Esophagus muscularis mucosa (tissue), 4 donors: ENCODE measurements around the gene JAKMIP1. TPM values are rescaled to one million over a fixed set of nuclear protein-coding genes. Genes with fewer than 3 reads are reported as not detected.

ENCODE experiments used
- DNase-seq: peaks from one replicate; pipeline ENCODE4 v3.0.0-alpha.2; 2017; ENCODE audit errors: extremely low spot score
- H3K27ac ChIP-seq, 4 donors: fragments of 200-600 bp; sonication (generic); replicated peaks in 1 of 4; 1 replicate in 3 of 4; 2 replicates in 1 of 4; pipeline ENCODE4 v1.5.1; 2016 to 2019; ENCODE audit warnings: mild to moderate bottlenecking in 1 of 4
- H3K27me3 ChIP-seq, 4 donors: fragments of 200-600 bp; sonication (generic); one replicate each; pipeline versions ENCODE4 v1.5.1 to v1.6.0; 2016 to 2019
- H3K36me3 ChIP-seq, 4 donors: fragments of 200-600 bp; sonication (generic); one replicate each; pipeline ENCODE4 v1.5.1; 2016 to 2019
- H3K4me1 ChIP-seq, 4 donors: fragments of 200-600 bp; sonication (generic); one replicate each; pipeline ENCODE4 v1.5.1; 2016 to 2019
- H3K4me3 ChIP-seq, 4 donors: fragments of 200-600 bp; sonication (generic); 1 replicate in 2 of 4; 2 replicates in 2 of 4; pipeline ENCODE4 v1.5.1; 2016 to 2019; ENCODE audit warnings: mild to moderate bottlenecking in 4 of 4, moderate library complexity in 1 of 4
- H3K9me3 ChIP-seq, 4 donors: fragments of 200-600 bp; sonication (generic); 1 replicate in 3 of 4; 2 replicates in 1 of 4; pipeline ENCODE4 v1.5.1; 2016 to 2019
- EP300 ChIP-seq: sonication (generic); formaldehyde crosslinking; IDR thresholded peaks from one replicate; pipeline ENCODE4 v1.6.1; 2017; ENCODE audit warnings: antibody characterized with exemption
- POLR2A ChIP-seq: fragments of 450-650 bp; IDR thresholded peaks from one replicate; pipeline ENCODE4 v1.6.1; 2017; ENCODE audit warnings: antibody characterized with exemption, moderate library complexity, mild to moderate bottlenecking, low read depth
- POLR2AphosphoS5 ChIP-seq, 2 donors: sonication (generic); formaldehyde crosslinking; IDR thresholded peaks; one replicate each; pipeline ENCODE4 v1.6.1; 2017; ENCODE audit warnings: antibody characterized with exemption in 2 of 2
- WGBS: methylation state at CpG from one replicate; pipeline ENCODE4 v1.1.5; 2018; 5-methylcytosine and 5-hydroxymethylcytosine counted together
- intact Hi-C: fragments of 100-400 bp; cut with DNase I; formaldehyde crosslinking; loops from one replicate; pipeline ENCODE4 v1.15.1; 2023
- total RNA-seq, 4 donors: library from RNA; depleted of rRNA; stranded (reverse); fragments of >200 nt; gene quantifications; one replicate each; pipeline versions ENCODE4 v1.1.0 to v1.2.1, GENCODE V29; 2016
- TF ChIP-seq, protein P1 (sequence below), 3 experiments: fragments of 200-600 bp in 2 of 3; fragments of 450-650 bp in 1 of 3; sonication (generic) in 2 of 3; IDR thresholded peaks; one replicate each; pipeline ENCODE4 v1.5.1; 2017 to 2019; ENCODE audit warnings: antibody characterized with exemption in 3 of 3, mild to moderate bottlenecking in 2 of 3, moderate library complexity in 1 of 3

Gene JAKMIP1
- total RNA-seq, 4 donors from 2014 or later, result 0.57 to 2.8 (median 0.91) TPM

DNA sequence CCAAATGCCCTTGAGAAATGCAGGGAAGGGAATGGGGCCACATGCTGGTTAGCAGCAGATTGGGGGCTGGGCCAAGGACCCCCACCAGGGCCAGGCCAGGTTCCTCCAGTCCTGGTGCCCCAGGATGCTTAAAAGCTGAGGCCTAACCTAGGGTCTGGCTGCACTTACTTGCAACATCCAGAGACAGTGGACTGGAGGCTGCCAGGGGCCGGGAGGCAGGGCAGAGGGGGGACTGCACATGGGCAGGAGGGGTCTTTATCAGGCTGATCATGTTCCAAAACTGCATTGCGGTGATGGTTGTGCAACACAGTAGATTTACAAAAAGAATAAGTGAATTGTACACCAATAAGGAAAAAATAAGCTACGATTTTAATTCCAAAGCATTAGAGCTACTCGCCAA is 145.3 kb downstream of the JAKMIP1 start:
- Histone ChIP-seq H3K9me3 (peaks cover 0 to 38% (median 31%) of the 10 kb centered on the region in 4 donors), H3K27ac (no peak overlapping the region), H3K36me3 (no peaks in the 10 kb centered on the region), H3K4me1 (no peaks in the 10 kb centered on the region), H3K27me3 (peaks cover 0 to 8% (median 0%) of the 10 kb centered on the region in 4 donors), H3K4me3 (no peak overlapping the region)
- intact Hi-C loops, result no loop called here
- DNase-seq, result no peak
- TF ChIP-seq, protein P1, sequence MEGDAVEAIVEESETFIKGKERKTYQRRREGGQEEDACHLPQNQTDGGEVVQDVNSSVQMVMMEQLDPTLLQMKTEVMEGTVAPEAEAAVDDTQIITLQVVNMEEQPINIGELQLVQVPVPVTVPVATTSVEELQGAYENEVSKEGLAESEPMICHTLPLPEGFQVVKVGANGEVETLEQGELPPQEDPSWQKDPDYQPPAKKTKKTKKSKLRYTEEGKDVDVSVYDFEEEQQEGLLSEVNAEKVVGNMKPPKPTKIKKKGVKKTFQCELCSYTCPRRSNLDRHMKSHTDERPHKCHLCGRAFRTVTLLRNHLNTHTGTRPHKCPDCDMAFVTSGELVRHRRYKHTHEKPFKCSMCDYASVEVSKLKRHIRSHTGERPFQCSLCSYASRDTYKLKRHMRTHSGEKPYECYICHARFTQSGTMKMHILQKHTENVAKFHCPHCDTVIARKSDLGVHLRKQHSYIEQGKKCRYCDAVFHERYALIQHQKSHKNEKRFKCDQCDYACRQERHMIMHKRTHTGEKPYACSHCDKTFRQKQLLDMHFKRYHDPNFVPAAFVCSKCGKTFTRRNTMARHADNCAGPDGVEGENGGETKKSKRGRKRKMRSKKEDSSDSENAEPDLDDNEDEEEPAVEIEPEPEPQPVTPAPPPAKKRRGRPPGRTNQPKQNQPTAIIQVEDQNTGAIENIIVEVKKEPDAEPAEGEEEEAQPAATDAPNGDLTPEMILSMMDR (IDR thresholded peaks at IDR 0.05), result no peak
- no peak for TF ChIP-seq POLR2AphosphoS5 (IDR thresholded peaks at IDR 0.05)
- no peak for TF ChIP-seq POLR2A
- TF ChIP-seq EP300, result no peak
- 87% methylated on average over 4 of the region's 4 CpGs for WGBS

DNA sequence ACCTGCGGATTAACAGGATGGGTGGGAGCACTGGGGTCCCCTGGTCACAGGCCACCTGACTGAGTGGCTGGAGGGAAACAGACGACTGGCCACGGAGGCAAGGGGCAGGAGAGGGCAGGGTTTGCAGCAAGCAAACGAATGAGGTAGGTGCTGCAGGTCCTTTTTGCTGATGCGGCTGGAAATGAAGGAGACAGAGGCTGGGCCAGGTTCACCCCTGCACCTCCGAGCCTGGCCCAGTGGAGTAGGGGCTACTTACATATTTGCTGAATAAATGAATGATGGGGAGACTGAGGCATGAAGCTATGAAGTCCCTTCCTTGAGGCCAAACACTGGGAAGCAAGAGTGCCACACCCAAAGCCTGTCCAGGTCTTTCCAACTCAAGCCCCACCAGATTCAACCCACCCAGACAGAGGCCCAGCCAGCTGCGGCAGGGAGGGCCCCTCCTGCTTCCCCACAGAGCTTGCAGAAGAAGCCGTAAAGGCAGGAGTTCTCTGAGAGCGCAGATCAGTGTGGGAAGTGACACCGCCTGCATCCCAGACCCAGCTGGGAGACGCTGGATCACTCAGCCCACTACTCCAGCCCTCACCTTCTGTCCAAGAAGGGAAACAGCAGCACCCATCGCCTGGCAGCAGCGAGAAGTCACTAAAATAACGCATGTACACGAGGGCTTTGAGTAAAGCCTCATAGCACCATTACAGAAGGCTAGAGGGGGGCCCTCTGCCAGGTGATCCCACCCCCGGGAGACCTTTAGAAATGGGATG is 146.0 kb downstream of the JAKMIP1 start:
- no peak overlapping the region for H3K4me3 ChIP-seq
- no peaks in the 10 kb centered on the region for H3K4me1 ChIP-seq
- TF ChIP-seq, protein P1 (IDR thresholded peaks at IDR 0.05), result no peak
- no peak for TF ChIP-seq POLR2A
- no peak for TF ChIP-seq EP300
- no peak for TF ChIP-seq POLR2AphosphoS5 (IDR thresholded peaks at IDR 0.05)
- no peak overlapping the region for H3K27ac ChIP-seq
- no peak for DNase-seq
- intact Hi-C loops, result no loop called here
- H3K9me3 ChIP-seq, result peaks cover 0 to 31% (median 25%) of the 10 kb centered on the region in 4 donors
- no peaks in the 10 kb centered on the region for H3K36me3 ChIP-seq
- 67% methylated on average over 13 of the region's 16 CpGs for WGBS
- peaks cover 0 to 8% (median 0%) of the 10 kb centered on the region in 4 donors for H3K27me3 ChIP-seq

DNA sequence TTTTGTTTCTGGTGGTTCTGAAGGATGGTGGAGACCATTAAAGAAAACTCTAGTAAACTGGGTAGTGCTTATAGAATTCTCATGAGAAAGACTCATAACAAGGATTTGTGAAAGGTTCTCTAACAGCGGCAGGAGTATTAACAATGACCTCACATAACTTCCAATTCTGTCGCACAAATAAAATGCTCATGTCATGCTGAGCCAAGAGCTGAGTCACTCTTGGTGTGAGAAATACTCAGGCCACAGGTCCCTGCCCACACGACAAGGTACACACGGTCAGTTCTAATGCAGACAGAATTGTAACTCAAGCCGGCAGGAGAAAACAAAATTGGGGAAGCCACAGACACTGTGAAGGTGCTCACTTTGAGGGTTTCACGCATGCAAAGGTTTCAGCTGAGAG is 147.7 kb downstream of the JAKMIP1 start:
- TF ChIP-seq, protein P1 (IDR thresholded peaks at IDR 0.05), result no peak
- TF ChIP-seq EP300, result no peak

DNA sequence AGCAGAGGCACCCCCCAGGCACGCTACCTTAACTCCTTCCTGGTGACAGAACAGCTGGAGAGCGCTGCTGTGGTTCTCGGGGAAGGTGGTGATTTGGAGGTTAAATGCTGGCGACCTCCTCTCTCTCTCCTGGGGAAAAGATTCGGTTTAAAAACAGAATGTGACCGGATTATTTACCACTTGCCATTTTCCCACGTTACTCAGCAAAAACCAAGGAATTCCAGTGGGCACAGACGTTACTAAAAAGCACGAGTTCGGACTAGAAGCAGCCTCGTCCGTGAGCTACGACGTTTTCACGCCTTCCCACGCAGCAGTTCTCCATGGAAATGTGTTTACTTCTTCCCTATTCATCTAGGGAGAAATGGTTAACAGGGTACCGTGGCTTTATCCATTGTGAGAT is 149.8 kb downstream of the JAKMIP1 start:
- Histone ChIP-seq H3K27ac (no peak overlapping the region), H3K27me3 (peaks cover 0 to 26% (median 0%) of the 10 kb centered on the region in 4 donors), H3K4me1 (no peaks in the 10 kb centered on the region), H3K9me3 (no peaks in the 10 kb centered on the region), H3K36me3 (no peaks in the 10 kb centered on the region), H3K4me3 (no peak overlapping the region)
- WGBS, result 56% methylated on average over 17 of the region's 17 CpGs
- DNase-seq, result no peak
- no peak for TF ChIP-seq EP300
- no peak for TF ChIP-seq POLR2AphosphoS5 (IDR thresholded peaks at IDR 0.05)
- TF ChIP-seq POLR2A, result no peak
- TF ChIP-seq, protein P1 (IDR thresholded peaks at IDR 0.05), result no peak
- intact Hi-C loops, result no loop called here

More for the DNA sequence above, 147.7 kb downstream of the JAKMIP1 start:
- 70% methylated on average over 6 of the region's 6 CpGs for WGBS
- peaks cover 0 to 14% (median 9%) of the 10 kb centered on the region in 4 donors for H3K9me3 ChIP-seq
- no peaks in the 10 kb centered on the region for H3K36me3 ChIP-seq
- H3K27ac ChIP-seq, result no peak overlapping the region
- no peak for DNase-seq
- no peaks in the 10 kb centered on the region for H3K4me1 ChIP-seq
- intact Hi-C loops, result no loop called here
- peaks cover 0 to 8% (median 0%) of the 10 kb centered on the region in 4 donors for H3K27me3 ChIP-seq
- no peak overlapping the region for H3K4me3 ChIP-seq

DNA sequence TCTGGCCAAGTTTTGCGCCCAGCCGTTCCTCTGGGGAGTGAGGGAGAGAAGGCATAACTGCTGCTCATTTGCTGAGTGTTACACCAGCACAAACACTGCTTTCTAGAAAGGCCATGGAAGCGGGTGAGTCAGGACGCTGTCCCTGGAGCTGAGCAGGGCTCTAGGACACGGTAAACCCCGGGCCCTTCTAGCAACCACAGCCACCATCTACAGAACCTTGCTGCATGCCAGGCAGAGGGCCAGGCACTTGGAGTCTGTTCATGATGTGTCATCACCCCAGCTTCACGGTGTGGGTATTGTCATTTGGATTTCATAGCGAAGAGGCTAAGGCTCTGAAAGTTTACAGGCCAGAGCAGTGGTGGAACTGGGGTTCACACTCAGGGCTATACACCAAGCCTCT is 150.4 kb downstream of the JAKMIP1 start:
- no peaks in the 10 kb centered on the region for H3K9me3 ChIP-seq
- DNase-seq, result no peak
- H3K27me3 ChIP-seq, result peaks cover 0 to 30% (median 0%) of the 10 kb centered on the region in 4 donors
- 76% methylated on average over 8 of the region's 8 CpGs for WGBS
- no peak overlapping the region for H3K4me3 ChIP-seq
- intact Hi-C loops, result no loop called here
- no peak for TF ChIP-seq EP300
- no peak for TF ChIP-seq POLR2AphosphoS5 (IDR thresholded peaks at IDR 0.05)
- no peak for TF ChIP-seq POLR2A
- TF ChIP-seq, protein P1 (IDR thresholded peaks at IDR 0.05), result no peak
- H3K27ac ChIP-seq, result no peak overlapping the region
- H3K36me3 ChIP-seq, result no peaks in the 10 kb centered on the region
- no peaks in the 10 kb centered on the region for H3K4me1 ChIP-seq
